HEK293 (cell line): ENCODE data around the gene KRTCAP2.

Experiments used
- CTCF ChIA-PET: fragments of 350-600 bp; formaldehyde crosslinking; extraction: SDS; loops from one replicate; lab custom pipeline; 2021; ENCODE audit warnings: antibody characterized with exemption; lab: Yijun Ruan, JAX
- POLR2A ChIA-PET: fragments of 300-600 bp; formaldehyde crosslinking; extraction: SDS; loops from one replicate; lab custom pipeline; 2020; ENCODE audit warnings: antibody characterized with exemption, inconsistent platforms; lab: Yijun Ruan, JAX
- H3K27ac ChIP-seq: fragments of 200-500 bp; sonication (Bioruptor generic); 2 replicates; pipeline ENCODE4 v1.5.1; 2014; ENCODE audit warnings: low read depth, low read length, control low read depth, inconsistent platforms; ENCODE audit errors: extremely low read depth
- H3K36me3 ChIP-seq, 2 experiments: fragments of 200-500 bp in 1 of 2; sonication (Bioruptor generic) in 1 of 2; 1 replicate in 1 of 2; 2 replicates in 1 of 2; pipeline ENCODE4 v1.5.1; 2014 to 2017; ENCODE audit warnings: inconsistent platforms in 2 of 2, low read length in 2 of 2; ENCODE audit not compliant: control insufficient read depth in 2 of 2, insufficient read depth in 1 of 2
- H3K4me1 ChIP-seq: fragments of 200-500 bp; sonication (Bioruptor generic); 2 replicates; pipeline ENCODE4 v1.5.1; 2014; ENCODE audit warnings: mild to moderate bottlenecking, low read length, inconsistent platforms; ENCODE audit not compliant: control insufficient read depth, insufficient read depth
- H3K4me3 ChIP-seq: 2 replicates; pipeline ENCODE4 v1.5.1; 2011; ENCODE audit warnings: low read depth, mild to moderate bottlenecking, control low read depth, low read length, moderate library complexity
- H3K9me3 ChIP-seq: fragments of 200-500 bp; sonication (Bioruptor generic); 2 replicates; pipeline ENCODE4 v1.5.1; 2014; ENCODE audit warnings: low read depth, low read length, inconsistent platforms; ENCODE audit not compliant: control insufficient read depth, insufficient read depth
- PATZ1 ChIP-seq: fragments of 450-650 bp; formaldehyde crosslinking; IDR thresholded peaks from 2 replicates; pipeline ENCODE4 v1.5.1; 2016; ENCODE audit warnings: missing biosample characterization, missing genetic modification characterization
- PRDM2 ChIP-seq: fragments of 450-650 bp; formaldehyde crosslinking; IDR thresholded peaks from 2 replicates; pipeline ENCODE4 v1.5.1; 2016; ENCODE audit warnings: missing biosample characterization, missing genetic modification characterization, borderline replicate concordance
- TSHZ1 ChIP-seq: fragments of 450-650 bp; formaldehyde crosslinking; IDR thresholded peaks from 2 replicates; pipeline ENCODE4 v1.5.1; 2016; ENCODE audit warnings: missing biosample characterization, missing genetic modification characterization, borderline replicate concordance
- ZIC2 ChIP-seq: fragments of 450-650 bp; formaldehyde crosslinking; IDR thresholded peaks from 2 replicates; pipeline ENCODE4 v1.5.1; 2016; ENCODE audit warnings: missing biosample characterization, missing genetic modification characterization
- ZNF214 ChIP-seq: fragments of 450-650 bp; formaldehyde crosslinking; IDR thresholded peaks from 2 replicates; pipeline ENCODE4 v1.5.1; 2017; ENCODE audit warnings: missing biosample characterization, mild to moderate bottlenecking, missing genetic modification characterization, borderline replicate concordance
- ZNF513 ChIP-seq: fragments of 450-650 bp; IDR thresholded peaks from 2 replicates; pipeline ENCODE4 v1.5.1; 2018; ENCODE audit warnings: missing biosample characterization, missing genetic modification characterization
- ZNF518A ChIP-seq: fragments of 450-650 bp; formaldehyde crosslinking; conservative IDR thresholded peaks from 2 replicates; pipeline ENCODE4 v1.5.1; 2016; ENCODE audit warnings: low read depth, missing biosample characterization, missing genetic modification characterization
- ZNF768 ChIP-seq: fragments of 450-650 bp; formaldehyde crosslinking; IDR thresholded peaks from 2 replicates; pipeline ENCODE4 v1.5.1; 2018; ENCODE audit warnings: missing biosample characterization, mild to moderate bottlenecking, missing genetic modification characterization

Gene KRTCAP2

GRCh38 chr1:155178441-155179111 lies 5.5 kb upstream of the KRTCAP2 start (continued):
- no peak for TF ChIP-seq PATZ1 (tag by site-specific recombination)
- TF ChIP-seq ZNF513 (tag by site-specific recombination), result no peak

GRCh38 chr1:155177918-155178281 lies 4.8 kb upstream of the KRTCAP2 start:
- CTCF ChIA-PET, result interaction anchor here (0.6 to 4.3 kb wide), 5 partner anchors 15 to 415 kb away, joined by 3 to 49 read pairs (median 7); no protein-coding TSS in a partner anchor
- Histone ChIP-seq H3K4me3 (no peak overlapping the region), H3K27ac (no peak overlapping the region), H3K36me3 (no peaks in the 10 kb centered on the region), H3K4me1 (no peaks in the 10 kb centered on the region), H3K9me3 (no peaks in the 10 kb centered on the region)
- POLR2A ChIA-PET, result interaction anchor here (1.0 to 1.4 kb wide), 3 partner anchors 16 to 144 kb away, joined by 3 to 11 read pairs (median 4); no protein-coding TSS in a partner anchor
- TF ChIP-seq PRDM2 (tag by site-specific recombination) (no peak), ZIC2 (no peak), ZNF214 (tag by site-specific recombination) (no peak)

- Histone ChIP-seq H3K9me3 (no peaks in the 10 kb centered on the region), H3K36me3 (no peaks in the 10 kb centered on the region), H3K4me1 (no peaks in the 10 kb centered on the region), H3K27ac (no peak overlapping the region), H3K4me3 (no peak overlapping the region)
- ChIA-PET CTCF (interaction anchor here (0.5 to 4.3 kb wide), 13 partner anchors 9 to 1827 kb away, joined by 3 to 49 read pairs (median 4); partner anchors contain the start of gene THBS3), POLR2A (interaction anchor here (1.0 to 1.4 kb wide), 3 partner anchors 17 to 145 kb away, joined by 3 to 11 read pairs (median 4); no protein-coding TSS in a partner anchor)
- no peak for TF ChIP-seq ZNF768 (tag by site-specific recombination)
- no peak for TF ChIP-seq TSHZ1 (tag by site-specific recombination)
- TF ChIP-seq ZNF518A, result no peak
Observed at GRCh38 chr1:155177192-155177917, 4.3 kb upstream of the KRTCAP2 start.
